Measurements from ENCODE around the gene ZSCAN23.

DNA sequence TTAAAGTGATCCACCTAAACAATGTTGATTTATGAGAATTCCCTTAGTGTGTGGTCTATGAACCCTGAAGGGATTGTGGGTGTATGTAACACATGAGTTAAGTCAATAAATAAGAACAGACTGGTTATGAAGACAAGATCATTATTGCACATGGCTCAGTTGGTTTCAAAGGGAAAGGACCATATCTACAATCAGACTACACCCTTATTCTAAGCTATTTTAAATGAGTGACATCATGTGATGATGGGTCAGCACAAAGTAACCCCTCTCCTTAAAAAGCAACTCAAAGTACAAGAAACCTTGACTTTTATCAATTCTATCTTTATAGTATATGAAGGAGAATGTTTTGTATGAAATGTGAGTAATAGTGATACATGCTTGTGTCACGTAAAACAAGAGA lies 15.3 kb upstream of the ZSCAN23 start:
- TF ChIP-seq POLR2A (IDR thresholded peaks at IDR 0.05), result no peak
- TF ChIP-seq, protein P1, sequence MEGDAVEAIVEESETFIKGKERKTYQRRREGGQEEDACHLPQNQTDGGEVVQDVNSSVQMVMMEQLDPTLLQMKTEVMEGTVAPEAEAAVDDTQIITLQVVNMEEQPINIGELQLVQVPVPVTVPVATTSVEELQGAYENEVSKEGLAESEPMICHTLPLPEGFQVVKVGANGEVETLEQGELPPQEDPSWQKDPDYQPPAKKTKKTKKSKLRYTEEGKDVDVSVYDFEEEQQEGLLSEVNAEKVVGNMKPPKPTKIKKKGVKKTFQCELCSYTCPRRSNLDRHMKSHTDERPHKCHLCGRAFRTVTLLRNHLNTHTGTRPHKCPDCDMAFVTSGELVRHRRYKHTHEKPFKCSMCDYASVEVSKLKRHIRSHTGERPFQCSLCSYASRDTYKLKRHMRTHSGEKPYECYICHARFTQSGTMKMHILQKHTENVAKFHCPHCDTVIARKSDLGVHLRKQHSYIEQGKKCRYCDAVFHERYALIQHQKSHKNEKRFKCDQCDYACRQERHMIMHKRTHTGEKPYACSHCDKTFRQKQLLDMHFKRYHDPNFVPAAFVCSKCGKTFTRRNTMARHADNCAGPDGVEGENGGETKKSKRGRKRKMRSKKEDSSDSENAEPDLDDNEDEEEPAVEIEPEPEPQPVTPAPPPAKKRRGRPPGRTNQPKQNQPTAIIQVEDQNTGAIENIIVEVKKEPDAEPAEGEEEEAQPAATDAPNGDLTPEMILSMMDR (IDR thresholded peaks at IDR 0.05 in 8 of 11, conservative IDR thresholded peaks at IDR 0.05 in 3 of 11), result no peak
